Stimulated activated CD8-positive, alpha-beta memory T cell treated with anti-CD3 and anti-CD28 coated beads, Interleukin-12 subunit alpha, Interleukin-12 subunit beta, amount 100 ng/mL, for 24 hours (primary cell): ENCODE data around the gene MAN1A1.
"Not testable (repeated sequence)": the region's sequence is repeated elsewhere in the genome, so short reads cannot be mapped to it uniquely, and the experiment has no call there.

Experiments
- DNase-seq: peaks from one replicate; pipeline ENCODE4 v3.0.0-alpha.2; 2020; ENCODE audit errors: extremely low read depth

MAN1A1 gene

GRCh38 chr6:119171864-119172588 lies 177.5 kb downstream of the MAN1A1 start:
- no peak for DNase-seq

- no peak for DNase-seq
These were observed 178.3 kb downstream of the MAN1A1 start for GRCh38 chr6:119171088-119171841.

DNA sequence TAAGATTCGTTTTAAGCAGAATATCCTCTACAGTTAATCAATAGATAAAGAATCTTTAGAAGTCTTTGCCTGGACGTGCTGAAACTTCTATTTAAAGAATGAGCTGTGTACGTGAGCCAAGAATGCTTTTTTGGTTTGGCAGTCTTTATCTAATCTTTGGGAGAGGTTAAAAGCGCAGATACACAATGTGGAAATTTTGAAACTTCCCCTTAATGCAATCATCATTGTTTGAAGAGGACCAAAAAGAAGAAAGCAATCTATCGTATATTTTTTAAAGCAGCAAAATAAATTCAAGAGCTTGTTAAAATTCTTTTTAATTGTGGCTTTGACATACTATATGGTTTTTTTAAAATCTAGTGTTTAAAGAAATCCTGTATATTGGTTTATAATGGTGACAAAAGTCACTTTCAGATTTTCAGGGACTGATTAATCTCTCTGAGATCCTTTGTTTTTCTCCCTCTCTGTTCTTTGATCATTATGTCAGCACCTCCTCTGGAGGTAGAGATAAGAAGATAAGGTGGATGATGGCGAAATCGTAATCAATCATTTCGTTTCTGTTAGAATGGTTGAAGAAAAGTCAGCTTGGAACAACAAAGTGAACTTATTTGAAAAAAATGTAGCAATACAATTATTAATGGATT lies 179.0 kb downstream of the MAN1A1 start:
- DNase-seq = no peak

- DNase-seq = no peak
These were observed 179.5 kb downstream of the MAN1A1 start for GRCh38 chr6:119170103-119170446.

GRCh38 chr6:119169355-119169754 lies 180.2 kb downstream of the MAN1A1 start:
- not testable (repeated sequence) for DNase-seq

- DNase-seq = no peak
These were observed 183.4 kb downstream of the MAN1A1 start for GRCh38 chr6:119166024-119166784.

DNA sequence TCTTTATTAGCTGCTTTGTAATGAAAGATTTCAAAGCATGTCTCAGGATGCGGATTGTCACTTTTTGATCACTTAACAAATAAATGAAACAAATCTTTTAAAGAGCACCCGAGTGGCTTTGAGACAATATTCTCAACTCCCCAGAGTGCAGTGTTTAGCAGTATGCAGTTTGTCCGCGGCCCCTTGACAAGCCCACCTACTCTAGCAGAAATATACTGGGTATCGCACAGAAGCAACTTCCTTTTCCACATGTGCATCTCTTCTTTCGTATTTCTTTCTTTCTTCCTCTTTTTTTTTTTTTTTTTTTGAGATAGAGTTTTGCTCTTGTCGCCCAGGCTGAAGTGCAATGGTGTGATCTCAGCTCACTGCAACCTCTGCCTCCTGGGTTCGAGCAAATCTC lies 186.6 kb downstream of the MAN1A1 start:
- DNase-seq = no peak

DNA sequence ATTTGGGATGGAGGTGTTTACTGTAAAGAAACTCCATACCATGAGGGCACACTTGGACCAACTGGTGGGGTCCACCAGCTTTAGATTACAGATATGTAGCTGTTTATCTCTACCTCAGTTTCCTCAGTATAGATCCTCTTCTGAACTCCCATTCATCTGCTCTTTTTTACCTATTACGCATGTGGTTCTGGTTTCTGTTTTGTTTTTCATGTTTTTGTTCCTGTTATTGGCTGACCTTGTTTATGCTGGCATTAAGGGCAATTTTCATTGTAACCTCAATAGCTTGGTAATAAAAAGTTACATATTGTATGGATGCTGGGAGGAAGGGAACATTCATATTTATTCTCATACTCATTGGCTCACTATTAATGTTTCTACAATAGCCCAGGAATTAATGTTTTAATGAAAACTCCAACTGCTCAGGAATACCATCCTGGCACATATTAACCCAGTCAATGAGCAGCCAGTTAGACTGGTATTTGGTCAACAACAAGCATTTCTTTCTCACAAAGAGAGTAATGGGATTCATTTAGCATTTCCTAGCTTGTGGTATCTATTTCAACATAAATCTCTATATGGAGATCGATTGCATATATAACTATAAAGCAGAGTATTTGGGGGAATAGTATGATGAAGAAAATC lies 187.3 kb downstream of the MAN1A1 start:
- no peak for DNase-seq

GRCh38 chr6:119161438-119161837 lies 188.1 kb downstream of the MAN1A1 start:
- no peak for DNase-seq

GRCh38 chr6:119160911-119161310 lies 188.7 kb downstream of the MAN1A1 start:
- DNase-seq = no peak

GRCh38 chr6:119158057-119158848 lies 191.3 kb downstream of the MAN1A1 start:
- DNase-seq = no peak

DNA sequence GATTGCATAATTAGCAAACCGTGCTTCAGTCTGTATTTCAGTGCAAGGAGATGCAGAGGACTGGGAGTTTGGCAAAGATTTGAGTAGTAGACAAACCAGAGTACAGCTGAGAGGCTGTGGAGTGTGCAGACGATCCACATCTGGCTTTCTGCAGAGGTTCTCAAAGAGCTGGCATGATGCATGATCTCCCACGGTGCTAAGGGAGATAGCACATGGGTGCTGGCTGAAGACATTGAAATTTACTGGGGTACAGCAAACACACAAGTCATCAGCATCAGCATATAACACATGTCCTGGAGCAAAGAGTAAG lies 192.1 kb downstream of the MAN1A1 start:
- no peak for DNase-seq

DNA sequence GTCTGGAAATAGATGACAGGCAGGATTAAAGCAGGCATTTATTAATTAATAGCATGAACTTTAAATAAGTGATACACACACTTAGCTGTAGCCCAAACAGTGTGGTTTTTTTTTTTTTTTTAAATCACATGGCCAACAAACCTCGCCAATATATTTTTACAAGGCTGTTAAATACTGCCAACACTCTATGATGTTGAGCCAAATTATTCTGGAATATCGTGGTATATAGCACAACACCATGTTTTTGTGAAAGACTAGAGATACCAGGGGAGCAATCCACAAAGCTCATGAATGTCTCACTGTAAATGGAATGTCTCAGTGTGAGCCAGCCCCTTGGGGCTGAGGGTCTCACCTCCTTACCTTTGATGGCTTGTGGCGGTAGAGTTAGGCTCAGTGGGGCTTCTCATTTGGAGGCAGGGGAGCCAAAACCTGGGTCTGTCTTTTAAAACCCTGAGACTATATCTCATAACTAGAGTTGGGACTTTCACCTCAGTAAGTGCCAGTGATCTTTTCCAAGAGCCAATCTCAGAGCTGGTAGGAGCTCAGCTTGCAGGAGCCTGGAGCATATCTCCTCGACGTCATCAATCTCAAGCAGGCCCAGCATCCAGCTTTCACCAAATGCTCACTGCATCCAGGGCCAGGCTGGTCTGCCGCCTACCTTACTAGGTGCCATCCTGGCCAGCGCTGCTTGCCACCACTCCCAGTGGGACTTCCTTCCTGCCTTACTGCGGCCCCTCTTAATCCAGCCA lies 192.6 kb downstream of the MAN1A1 start:
- no peak for DNase-seq

DNA sequence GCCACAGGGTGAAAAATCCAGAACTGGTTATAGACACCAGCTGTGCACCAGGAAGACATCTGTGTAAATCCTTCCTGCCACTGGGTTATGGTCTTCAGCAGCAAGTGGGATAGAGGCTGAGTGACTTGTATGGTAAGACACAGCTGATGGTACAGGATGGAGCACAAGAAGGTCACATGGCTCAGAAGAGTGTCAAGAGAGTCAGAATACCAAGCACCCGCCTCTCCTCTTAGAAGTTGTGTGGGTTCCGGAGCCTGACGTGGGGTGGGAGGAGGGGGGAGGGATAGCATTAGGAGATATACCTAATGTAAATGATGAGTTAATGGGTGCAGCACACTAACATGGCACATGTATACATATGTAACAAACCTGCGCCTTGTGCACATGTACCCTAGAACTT lies 193.5 kb downstream of the MAN1A1 start:
- not testable (repeated sequence) for DNase-seq

GRCh38 chr6:119152187-119152586 lies 197.4 kb downstream of the MAN1A1 start:
- DNase-seq = no peak

DNA sequence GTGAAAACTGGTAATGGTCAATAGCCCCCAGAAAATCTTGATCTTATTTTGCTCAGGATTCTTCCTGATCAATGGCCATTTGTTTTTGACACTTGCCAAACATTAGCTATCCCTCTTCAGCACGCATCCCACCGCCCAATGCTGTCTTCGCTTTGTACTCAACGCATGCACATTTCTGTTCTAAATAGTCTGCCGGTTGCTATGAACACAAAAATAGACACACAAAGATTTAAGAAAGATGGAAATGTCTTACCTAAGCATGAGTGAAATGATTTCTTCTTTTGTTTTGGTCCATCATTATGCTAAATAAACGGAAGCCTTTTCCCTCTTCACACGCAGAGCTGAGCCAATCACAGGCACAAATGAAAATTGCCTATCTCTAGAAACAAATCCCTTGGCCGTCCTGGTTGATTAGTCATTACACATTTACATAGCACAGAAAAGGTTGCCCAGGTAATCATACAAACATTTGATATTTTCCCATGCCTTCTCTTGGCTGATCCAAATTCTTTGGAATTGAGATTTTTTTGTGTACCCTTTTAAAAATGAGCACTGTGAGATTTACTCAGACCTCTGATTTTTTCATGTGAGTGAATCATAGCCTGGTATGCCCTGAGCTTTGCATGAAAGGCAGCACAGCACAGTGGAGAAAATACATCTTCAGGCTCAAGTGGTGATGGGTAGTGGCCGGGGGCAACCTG lies 200.6 kb downstream of the MAN1A1 start:
- no peak for DNase-seq

DNA sequence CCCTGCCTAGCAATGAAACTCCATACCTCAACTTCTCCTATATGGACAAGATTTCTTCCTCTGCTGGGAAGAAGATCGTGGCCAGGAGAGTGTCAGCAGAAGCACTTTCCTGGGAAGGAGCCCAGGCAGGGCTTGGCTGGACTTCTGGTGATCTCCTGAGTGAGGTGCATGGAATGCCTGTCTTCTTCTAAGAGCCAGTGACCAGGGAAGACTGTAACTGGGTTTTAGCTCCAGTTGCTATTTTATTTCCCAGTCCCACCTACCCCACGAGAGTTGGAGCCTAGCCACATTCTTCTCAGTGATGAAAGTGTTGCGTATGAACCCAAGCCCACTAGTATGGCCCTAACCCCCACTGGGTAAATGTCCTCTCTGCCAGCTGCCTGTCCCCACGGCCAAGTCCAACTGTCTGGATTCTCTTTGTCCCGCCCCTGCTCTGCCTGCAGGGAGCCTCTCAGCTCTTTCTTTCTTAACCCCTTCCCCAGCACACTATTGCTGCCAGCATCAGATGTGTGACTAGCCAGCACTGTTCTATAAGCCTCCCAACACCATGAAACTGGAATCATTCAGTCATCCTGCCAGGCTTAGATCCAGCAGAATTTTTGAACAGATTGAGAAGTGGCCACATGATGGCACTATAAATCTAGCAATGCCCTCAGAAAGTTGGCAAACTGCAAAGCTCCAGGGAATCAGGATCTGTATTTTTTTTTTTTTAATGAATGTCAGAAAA lies 201.3 kb downstream of the MAN1A1 start:
- no peak for DNase-seq

GRCh38 chr6:119147101-119148053 lies 202.2 kb downstream of the MAN1A1 start:
- peak; percentile 31 for DNase-seq
